Kidney tubule cell (primary cell): ENCODE data around the gene WSB2.

Experiments
- DNase-seq: peaks from one replicate; pipeline ENCODE4 v3.0.0-alpha.2; 2018; ENCODE audit warnings: low spot score

WSB2 gene

DNA sequence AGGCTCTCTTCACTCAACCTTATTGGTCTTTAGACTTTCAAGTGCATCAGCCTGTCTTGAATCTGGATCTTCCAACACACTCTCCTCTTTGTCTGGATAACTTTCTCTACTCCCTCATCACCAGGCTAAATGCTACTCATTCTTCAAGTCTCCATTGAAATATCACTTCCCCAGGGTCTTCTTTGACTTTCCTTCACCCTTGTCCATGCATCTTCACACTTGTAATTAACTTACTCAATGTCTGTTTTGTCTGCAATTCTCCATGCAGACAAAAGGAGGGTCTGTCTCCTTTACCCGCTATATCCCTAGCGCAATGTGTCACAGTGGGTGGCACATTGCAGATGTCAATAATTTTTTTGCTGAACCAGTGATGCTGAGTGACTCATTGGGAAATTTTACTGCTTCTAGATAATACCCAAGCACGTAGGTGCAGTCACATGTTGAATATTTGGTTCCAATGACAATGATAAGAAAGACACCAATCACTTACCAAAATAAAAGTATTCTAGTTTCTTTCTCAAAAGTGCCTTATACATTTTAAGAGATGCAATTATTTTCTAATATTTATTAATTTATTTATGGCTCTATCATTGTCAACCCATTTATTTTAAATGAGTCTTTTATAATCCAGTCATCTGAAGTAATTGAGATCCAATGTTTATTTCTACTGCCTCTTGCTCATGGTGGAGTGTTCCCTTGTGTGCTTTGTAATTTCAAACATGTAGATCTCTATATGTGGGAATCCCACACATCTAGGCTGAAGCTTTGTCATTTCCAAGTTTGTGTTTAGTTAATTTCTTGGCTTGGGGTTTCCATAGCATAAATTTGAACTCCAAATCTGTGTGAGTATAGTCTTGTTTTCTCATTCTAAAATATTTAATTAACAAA is 66.2 kb downstream of the WSB2 start:
- DNase-seq = no peak

DNA sequence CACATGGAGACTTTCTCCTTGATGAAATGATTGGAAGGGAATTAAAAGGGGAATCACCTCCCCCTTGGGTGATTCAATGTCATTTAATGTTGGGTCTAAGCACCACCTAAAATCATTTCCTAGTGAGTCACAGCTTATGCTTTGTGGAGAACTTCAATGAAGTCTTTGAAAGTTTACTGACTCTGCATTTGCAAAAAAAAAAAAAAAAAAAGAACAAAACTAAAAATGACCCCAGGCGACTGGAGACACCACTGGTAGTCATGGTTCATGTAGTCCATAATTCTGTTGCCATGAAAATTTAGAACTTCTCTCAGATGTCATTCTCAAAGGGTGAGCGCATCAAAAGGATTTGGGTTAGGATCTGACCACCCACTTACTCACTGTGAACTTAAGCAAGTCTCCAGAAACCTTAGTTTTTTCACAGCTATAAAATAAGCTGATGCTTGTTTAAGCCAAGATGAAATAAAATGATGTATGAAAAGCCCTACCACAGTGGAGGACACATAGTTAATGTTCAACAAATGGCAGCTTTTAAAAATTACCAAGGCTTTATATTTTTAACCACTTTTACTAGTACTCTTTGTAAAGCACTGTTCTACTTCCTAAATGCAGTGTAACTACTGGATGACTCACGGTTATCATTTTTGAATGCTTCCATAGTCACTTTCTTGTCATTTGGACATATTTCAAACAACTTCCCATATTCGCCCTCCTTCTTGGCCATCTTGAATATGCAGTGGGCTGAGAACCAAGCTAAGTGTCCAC is 74.1 kb downstream of the WSB2 start:
- peak; percentile 94 for DNase-seq

DNA sequence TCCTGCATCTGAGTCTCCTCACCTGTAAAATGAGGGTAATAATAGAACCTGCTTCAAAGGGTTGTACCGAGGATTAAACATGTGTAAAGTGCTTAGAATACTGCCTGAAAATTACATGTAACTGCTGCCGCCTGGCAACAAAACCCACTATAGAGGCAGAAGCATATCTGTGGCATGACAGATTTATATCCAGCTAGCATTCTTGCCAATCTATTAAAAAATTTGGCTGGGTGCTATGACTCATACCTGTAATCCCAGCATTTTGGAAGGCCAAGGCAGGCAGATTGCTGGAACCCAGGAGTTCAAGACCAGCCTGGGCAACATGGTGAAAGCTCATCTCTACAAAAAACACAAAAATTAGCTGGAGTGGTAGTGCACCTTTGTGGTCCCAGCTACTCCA is 75.8 kb downstream of the WSB2 start:
- no peak for DNase-seq
